COLO668 (cell line): ENCODE data around the gene ADTRP.
"Not testable (repeated sequence)": the region's sequence is repeated elsewhere in the genome, so short reads cannot be mapped to it uniquely, and the experiment has no call there.

Experiments used
- DNase-seq: peaks from one replicate; lab custom pipeline; 2025; ENCODE audit not compliant: unreplicated experiment; lab: John Stamatoyannopoulos, UW

ADTRP gene

DNA sequence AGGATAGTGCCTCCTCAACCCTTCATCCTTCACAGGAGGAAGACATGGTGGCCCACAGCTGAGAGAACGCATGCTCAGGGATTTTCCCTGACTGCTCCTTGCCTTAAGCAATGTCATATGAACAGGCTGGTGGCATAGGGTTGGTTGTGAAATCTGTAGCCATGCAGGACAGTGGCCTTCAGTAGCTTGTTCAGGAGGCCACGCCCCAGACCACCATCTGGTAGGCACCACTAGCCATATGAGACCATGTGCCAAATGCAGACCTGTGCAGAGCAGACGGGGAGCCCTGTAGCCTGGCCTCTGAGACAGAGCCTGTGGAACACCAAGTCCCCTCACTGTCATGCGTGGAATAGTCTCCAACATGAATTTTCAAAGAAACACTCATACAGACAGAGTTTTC is 76.5 kb downstream of the ADTRP start:
- DNase-seq: no peak

DNA sequence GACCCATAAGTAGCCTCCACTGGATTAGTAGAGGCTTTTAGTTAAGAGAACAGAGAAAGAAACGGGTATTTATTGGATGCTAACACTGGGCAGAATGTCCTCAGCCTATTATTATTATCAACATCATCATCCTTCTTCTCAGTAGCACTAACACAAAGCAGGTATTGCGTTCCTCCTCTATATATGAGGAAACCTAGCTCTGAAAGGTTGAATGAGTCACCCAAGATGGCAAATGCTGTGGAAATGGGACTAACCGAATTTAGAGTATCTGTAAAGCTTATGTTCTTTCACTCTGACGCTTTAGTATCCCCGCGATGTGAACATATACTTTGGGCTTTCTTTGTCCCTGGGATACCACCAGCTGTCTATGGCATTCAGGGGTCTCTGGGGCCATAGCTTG is 77.0 kb downstream of the ADTRP start:
- no peak for DNase-seq

DNA sequence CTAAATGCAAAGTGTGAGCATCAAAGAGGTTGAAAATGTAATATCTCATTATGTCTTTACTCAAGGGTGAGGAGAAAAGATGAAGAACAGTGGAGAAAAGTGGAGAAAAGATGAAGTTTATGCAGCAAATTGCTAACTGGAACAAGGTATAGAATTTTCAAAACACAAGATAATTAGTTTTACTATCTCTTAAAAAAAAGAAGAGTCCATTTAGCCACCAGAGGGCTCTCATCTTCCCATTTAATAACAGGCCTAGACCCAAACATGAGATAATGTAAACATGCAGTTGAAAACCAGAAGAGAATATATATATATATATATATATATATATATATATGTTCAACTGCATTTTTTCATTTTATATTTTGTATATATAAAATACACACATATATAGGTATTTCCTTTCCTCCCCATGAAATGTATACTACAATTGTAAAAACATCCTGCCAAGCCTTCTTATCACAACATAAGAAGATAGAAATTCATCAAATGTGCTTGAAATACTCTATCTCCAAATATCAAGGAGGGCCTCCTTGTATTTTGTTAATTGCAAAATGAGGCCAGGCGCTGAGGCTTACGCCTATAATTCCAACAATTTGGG is 78.4 kb downstream of the ADTRP start:
- DNase-seq: no peak

DNA sequence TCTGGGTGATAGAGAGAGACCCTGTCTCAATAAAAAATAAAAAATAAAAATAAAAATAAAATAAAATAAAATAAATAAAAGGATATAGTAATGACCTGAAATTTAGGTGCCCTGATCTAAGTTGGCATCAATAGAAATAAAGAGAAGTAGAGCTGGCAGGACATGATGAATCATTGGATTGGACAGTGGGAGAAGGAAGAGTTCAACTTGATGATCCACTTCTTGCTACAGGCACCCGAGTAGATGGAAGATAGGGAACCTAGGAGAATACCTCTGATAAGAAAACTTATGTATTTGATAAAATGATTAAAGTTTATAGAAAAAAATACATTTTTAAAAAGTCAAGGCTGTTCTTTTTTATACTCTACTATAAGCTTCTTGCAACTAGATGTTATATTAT is 79.0 kb downstream of the ADTRP start:
- no peak for DNase-seq

DNA sequence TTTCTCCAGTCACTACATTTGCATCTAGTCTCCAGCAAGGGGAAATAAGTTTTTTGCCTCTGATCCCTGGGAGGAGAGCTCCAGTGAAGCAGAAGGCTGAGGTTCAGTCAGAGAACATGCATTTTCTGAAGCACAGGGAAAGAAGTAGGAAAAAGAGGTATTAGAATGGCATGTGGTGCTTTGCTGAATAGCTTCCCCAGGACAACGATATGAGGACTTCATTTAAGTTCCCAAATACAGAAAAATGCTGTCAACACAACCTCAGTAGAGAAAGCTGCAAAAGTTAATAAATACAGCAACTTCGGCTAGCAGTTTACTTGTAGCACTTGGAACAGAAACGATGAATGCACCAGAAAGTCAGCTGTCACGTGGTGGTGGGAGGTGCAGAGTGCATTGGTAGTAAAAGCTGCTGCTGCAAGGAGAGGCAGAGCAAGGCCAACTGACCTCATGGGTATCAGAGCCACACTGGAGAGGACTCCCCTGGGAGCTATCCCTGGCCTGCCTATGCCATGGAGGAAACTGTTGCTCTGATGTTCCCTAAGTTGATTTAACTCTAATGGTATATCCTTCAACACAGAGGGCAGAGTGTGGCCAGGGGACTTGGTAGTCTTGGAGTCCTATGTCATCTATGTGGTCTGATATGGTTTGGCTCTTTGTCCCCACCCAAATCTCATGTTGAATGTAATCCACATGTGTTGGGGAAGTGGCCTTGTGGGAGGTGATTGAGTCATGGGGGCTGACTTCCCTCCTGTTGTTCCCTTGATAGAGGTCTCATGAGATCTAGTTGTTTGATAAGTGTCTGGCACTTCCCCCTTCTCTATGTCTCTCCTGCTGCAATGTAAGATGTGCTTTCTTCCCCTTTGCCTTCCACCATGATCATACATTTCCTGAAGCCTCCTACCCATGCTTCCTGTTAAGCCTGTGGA is 85.9 kb downstream of the ADTRP start:
- no peak for DNase-seq

DNA sequence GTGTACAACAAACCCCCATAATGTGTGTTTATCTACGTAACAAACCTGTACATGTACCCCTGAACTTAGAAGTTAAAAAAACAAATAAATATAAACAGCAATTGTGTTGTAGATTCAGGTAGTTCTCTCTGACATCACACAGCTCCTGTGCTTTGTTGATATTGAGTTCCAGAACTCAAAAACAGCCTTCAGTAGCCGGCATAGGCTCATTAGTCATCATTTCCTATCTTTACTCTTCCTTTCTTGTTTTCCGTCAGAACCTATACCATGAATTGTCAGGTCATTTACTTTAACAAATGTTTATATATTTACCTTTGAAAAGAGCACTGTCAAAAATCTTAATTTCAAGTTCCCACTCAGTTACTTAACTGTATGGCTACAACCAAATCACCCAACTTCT is 88.8 kb downstream of the ADTRP start:
- no peak for DNase-seq

DNA sequence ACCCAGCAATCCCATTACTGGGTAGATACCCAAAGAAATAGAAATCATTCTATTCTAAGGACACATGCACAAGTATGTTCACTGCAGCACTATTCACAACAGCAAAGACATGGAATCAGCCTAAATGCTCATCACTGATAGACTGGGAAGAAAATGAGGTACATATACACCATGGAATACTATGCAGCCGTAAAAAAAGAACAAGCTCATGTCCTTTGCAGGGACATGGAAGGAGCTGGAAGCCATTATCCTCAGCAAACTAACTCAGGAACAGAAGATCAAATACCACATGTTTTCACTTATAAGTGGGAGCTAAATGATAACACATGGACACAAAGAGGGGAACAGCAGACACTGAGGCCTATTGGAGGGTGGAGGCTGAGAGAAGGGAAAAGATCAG is 89.2 kb downstream of the ADTRP start:
- DNase-seq: not testable (repeated sequence)

DNA sequence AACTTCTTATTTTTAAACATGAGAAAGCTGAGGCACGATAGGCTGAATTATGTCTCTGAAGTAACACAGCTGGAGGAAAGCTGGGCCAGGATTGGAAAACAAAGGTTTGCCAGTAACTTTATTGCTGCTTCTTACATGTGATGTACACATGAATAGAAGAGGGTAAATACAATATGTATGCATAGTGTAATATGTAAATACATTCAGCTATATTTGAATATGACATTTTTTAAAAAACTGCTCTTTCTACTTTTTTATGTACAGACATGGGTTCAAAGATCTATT is 90.2 kb downstream of the ADTRP start:
- DNase-seq: no peak

DNA sequence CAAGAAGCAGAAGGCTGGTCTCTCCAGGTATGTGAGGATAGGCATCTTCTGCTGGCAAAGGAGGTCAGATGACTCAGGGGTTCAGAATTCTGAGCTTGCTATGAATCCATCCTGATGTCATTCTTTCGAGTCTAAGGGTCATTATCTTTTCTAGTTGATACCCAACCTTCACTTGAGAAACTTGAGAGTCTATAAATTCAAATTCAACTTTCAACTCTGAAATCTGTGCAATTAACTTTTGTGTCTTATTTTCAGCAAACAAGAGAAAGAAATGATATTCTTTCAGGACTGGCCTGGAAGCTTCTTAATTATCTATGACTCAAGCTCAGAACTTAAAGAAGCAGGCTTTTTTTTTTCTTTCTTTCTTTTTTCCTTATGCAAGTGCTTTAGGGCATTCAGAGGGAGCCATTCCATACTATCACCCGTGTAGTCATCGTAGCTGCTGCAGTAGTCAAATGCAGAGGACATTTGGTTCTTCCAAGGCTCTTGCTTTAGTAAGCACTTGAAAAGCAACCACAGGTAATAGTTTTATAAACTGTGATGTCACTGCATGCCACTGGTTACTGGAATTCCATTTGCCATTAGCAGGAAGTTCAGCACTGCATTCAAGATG is 93.0 kb downstream of the ADTRP start:
- DNase-seq: no peak

DNA sequence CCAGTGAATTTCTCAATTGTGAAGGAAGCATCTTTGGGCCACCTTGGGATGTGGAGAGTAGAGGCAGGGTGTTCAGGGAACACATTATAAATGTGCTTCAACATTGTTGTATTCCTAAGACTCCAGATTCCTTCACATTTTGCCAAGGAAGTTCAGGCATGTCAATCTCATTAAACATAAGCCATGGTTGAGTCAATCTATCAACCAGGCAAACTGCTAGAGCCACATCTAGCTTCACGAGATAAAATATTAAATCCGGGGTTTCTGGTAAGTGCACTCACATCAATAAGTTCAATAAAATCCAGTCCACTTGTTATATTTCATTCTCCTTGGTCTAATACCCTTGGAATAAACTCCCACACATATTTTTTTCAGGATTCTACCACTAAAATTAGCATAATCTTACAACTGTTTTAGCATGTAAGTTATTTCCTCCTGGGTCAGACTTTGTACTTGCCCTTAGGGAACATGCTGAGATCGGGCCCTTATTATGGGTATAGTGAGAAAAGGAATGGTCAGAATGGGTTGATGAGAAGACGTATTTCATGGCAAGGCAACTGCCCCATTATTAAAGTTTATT is 93.6 kb downstream of the ADTRP start:
- no peak for DNase-seq

DNA sequence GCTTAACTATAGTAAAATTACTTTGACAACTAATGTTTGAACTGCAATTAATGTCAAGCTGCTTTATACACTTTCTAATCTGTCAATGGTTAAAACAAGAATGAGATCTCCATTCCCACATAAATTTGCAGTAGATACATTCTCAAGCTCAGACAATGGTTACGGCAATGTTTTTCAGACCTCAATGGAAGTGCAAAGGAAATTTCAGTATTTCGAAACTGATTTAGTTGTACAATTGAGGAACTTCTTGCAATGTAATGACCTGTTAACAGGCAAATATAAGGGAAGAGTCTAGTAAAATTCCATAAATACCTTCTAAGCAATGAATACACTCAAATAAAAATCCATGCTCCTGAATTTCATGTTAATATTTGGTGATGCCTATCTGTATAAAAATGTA is 94.7 kb downstream of the ADTRP start:
- no peak for DNase-seq

DNA sequence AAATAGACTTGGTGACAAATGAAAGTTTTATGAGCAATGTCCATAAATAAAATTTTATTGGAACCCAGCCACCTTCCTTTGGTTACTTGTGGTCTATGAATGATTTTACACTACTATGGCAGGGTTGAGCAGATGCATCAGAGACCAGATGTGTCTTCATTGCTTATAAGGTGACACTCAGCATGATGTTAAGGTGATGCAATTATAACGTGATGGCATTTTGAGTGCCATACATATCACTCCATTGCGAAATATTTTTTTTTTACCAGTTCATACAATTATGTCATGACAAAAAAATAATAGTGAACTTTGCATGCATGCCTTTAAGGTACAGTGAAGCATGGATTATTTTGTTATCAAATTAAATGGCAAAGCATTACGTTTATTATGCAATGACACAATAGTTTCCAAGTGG is 96.0 kb downstream of the ADTRP start:
- no peak for DNase-seq

DNA sequence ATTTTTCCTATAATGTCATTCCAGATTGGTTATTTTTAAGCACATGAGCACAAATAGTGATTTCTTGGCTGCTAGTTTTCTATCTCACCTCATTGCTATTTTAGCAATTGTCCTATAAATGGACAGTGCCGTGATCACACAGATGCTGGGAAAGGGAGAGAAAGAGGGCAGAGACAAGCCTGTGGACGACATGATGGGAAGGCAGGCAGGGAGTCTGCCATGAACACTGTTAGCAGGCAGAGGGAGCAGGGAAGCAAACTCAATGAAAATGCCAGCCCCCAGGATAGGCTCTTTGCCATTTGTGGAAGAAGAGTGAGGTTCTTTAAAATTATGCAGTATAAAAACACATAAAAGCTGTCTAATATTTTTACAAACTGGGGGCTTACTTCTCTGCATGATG is 96.8 kb downstream of the ADTRP start:
- DNase-seq: no peak

DNA sequence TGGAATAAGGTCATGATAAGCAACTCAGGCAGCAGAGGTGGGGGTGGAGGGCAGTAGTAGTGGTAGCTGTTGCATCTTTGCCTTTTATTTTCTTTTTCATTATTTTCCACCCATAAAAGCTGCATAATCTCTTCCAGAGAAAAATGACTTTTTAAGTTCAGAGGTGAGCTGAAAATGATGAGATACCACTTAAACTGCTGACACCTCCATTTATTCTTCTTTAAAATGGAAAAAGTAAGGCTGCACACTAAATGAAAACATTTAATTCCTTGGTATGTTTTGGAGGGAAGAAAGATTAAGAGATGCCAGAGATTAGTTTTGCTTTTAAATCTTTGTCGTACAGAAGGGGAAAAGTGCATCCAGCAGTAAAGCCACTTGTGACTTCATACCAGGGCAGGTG is 97.2 kb downstream of the ADTRP start:
- no peak for DNase-seq

DNA sequence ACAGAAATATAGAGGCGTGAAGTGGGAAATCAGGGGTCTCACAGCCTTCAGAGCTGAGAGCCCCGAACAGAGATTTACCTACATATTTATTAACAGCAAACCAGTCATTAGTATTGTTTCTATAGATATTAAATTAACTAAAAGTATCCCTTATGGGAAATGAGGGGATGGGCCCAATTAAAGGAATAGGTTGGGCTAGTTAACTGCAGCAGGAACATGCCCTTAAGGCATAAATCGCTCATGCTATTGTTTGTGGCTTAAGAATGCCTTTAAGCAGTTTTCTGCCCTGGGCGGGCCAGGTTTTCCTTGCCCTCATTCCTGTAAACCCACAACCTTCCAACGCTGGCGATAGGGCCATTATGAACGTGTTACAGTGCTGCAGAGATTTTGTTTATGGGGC is 98.1 kb downstream of the ADTRP start:
- not testable (repeated sequence) for DNase-seq

DNA sequence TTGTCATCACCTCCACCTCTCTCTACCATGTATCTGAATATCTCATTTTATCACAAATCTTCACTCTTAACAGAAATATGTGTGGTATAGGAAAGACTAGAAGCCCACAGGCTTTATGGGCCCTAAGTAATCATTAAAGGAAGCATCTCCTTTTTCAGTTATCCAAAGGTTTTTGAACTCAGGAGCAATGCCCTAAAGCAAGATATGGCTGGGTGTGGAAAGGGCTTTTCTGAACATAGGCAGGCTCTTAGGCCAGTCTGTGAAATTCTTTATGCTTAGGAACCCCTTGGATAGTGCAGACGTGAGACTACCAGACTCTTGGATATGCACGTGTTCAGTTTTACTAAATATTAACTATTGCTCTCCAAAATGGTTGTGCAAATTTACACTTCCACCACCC is 99.5 kb downstream of the ADTRP start:
- no peak for DNase-seq

DNA sequence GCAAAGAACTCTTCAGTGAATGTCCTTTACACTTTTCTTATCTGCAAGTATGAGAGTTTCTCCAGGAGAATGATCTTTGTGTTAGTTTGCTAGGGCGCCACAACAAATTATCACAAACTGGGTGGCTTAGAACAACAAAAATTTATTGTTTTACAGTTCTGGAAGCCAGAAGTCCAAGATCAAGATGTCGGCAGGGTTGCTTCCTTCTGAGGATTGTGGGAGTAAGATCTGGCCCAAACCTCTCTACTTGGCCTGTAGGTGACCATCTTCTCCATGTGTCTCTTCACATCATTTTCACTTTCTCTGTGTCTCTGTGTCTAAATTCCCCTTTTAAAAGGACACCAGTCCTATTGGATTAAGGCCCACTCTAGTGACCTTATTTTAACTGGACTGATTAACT is 103.0 kb downstream of the ADTRP start:
- DNase-seq: no peak

DNA sequence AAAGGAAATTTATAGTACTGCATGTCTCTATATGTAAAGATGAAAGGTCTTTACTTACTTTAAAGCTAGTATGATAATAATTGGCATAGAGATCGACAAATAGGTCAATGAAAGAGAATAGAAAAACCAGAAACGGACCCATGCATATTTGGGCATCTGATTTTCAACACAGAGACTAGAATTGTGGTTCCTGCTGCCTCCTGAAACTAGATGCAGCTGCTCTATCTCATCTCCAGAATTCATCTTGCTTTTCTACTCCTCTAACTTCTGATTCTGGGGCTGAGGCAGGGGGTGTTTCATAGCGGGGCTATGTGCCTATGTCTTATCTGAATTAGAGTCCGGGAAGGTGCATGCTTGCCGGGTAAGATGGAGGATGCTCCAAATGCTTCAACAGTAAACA is 105.9 kb downstream of the ADTRP start:
- DNase-seq: no peak

DNA sequence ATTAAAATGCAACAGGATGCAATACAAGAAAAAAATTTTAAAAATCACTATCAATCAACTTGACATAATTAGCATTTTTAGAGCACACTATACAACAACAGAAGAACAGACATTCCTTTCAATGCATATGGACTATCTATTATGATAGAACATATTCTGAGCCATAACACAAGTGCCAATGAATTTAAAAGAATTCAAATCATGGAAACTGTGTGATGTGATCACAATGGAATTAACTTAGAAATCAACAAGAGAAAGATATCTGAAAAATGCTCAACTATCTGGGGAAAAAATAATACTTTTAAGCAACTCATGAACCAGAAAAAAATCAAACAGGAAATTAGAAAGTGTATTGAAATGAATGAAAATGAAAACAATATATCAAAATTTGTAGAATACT is 106.3 kb downstream of the ADTRP start:
- no peak for DNase-seq

DNA sequence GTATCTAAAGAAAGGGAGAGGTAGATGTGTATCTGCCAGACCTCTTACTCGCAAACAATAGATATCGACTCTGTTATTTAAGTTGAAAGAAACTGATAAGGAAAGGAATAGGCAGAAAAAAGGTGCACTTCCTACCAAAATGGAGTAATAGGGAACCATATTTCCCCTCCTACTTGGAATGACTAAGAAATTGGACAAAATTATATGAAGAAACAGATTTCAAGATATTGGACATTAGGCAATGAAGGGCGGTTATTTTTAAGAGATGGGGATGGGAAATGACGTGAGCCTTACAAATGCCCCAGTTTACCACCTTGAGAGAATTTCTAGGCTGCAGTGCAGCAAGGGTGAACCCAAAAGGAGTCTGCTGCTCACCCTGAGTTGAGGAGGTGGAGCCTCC is 108.9 kb downstream of the ADTRP start:
- no peak for DNase-seq

DNA sequence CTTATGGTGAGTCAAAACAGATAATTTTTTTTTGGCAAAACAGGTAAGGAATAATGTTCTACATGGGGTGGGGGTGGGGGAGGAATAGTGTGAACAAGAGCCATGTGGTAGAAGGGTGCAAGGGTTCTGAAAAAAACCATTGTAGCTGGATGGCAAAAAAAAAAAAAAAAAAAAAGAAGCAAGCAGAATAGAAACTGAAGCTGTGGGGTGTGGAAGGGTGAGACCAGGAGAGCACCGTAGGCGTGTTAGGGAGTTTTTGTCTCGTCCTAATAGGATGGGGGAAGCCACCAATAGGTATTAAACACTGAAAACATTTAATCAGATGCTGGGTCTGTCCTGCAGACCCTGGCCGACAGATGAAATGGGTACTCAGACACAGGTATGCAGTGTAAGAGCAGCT is 110.1 kb downstream of the ADTRP start:
- no peak for DNase-seq

DNA sequence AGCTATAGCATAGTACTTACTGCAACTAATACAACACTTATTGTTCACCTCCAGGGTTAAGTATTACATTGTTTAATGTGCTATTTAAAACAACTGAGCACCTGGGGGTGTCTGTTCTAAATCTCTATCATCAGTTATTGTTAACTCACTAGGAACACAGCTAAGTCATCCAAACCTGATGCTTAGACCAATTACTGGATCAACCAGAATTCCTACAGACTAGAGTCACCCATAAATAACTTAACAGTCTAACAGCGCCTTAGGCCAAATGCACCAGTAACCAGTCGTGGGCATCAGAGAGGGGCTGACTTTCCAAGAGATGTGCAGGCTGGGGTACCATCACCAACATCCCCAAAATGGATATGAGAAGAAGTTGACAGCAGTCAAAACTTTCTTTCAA is 110.7 kb downstream of the ADTRP start:
- DNase-seq: no peak
